Ishikawa (cell line): Measurements from ENCODE around the gene SF3B1.

ENCODE experiments used
- CEBPB ChIP-seq: IDR thresholded peaks from 2 replicates; pipeline ENCODE4 v1.6.1; 2012
- CREB1 ChIP-seq: IDR thresholded peaks from 2 replicates; pipeline ENCODE4 v1.6.1; 2012; ENCODE audit warnings: low read depth
- EGR1 ChIP-seq: IDR thresholded peaks from 2 replicates; pipeline ENCODE4 v1.6.1; 2012
- EP300 ChIP-seq: IDR thresholded peaks from 2 replicates; pipeline ENCODE4 v1.6.1; 2012; ENCODE audit warnings: borderline replicate concordance
- FOXM1 ChIP-seq: IDR thresholded peaks from 2 replicates; pipeline ENCODE4 v1.6.1; 2012; ENCODE audit warnings: low read depth, borderline replicate concordance
- RAD21 ChIP-seq: IDR thresholded peaks from 2 replicates; pipeline ENCODE4 v1.6.1; 2012; ENCODE audit warnings: low read depth
- TAF1 ChIP-seq: IDR thresholded peaks from 2 replicates; pipeline ENCODE4 v1.6.1; 2012; ENCODE audit warnings: low read depth, mild to moderate bottlenecking
- TCF12 ChIP-seq: IDR thresholded peaks from 2 replicates; pipeline ENCODE4 v1.6.1; 2012; ENCODE audit warnings: low read depth
- ZBTB7A ChIP-seq: IDR thresholded peaks from 2 replicates; pipeline ENCODE4 v1.6.1; 2012; ENCODE audit warnings: low read depth
- TF ChIP-seq, protein P1 (sequence below): IDR thresholded peaks from 2 replicates; pipeline ENCODE4 v1.6.1; 2012
- TF ChIP-seq, protein P2 (sequence below): IDR thresholded peaks from 2 replicates; pipeline ENCODE4 v1.6.1; 2012
- TF ChIP-seq, protein P3 (sequence below): IDR thresholded peaks from 2 replicates; pipeline ENCODE4 v1.6.1; 2012; ENCODE audit warnings: low read depth, mild to moderate bottlenecking

DNA sequence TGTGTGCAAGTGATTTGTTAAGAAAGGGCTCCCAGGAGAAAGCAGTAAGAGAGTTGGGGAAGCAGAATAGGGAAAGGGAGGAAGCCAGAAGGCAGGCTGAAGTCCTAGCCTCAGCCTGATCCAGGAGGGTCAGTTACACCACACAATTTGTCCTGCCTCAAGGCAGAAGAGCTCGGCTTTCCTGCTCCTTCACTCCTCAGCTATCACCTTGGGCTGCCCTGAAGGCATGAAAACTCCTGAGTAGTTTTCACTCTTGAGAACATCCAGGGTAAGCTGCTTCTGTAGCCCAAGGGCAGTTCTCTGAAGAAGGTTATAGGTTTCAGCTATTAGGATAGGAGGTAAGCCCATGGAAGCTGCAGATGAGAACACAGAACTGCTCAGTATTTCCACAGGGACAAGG lies 76.8 kb downstream of the SF3B1 start:
- no peak for TF ChIP-seq FOXM1
- TF ChIP-seq TCF12: no peak
- TF ChIP-seq RAD21: no peak
- no peak for TF ChIP-seq EP300
- no peak for TF ChIP-seq TAF1
- no peak for TF ChIP-seq CREB1
- no peak for TF ChIP-seq EGR1
- TF ChIP-seq, protein P1, sequence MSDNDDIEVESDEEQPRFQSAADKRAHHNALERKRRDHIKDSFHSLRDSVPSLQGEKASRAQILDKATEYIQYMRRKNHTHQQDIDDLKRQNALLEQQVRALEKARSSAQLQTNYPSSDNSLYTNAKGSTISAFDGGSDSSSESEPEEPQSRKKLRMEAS: no peak
- TF ChIP-seq, protein P2, sequence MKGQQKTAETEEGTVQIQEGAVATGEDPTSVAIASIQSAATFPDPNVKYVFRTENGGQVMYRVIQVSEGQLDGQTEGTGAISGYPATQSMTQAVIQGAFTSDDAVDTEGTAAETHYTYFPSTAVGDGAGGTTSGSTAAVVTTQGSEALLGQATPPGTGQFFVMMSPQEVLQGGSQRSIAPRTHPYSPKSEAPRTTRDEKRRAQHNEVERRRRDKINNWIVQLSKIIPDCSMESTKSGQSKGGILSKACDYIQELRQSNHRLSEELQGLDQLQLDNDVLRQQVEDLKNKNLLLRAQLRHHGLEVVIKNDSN: no peak
- TF ChIP-seq, protein P3, sequence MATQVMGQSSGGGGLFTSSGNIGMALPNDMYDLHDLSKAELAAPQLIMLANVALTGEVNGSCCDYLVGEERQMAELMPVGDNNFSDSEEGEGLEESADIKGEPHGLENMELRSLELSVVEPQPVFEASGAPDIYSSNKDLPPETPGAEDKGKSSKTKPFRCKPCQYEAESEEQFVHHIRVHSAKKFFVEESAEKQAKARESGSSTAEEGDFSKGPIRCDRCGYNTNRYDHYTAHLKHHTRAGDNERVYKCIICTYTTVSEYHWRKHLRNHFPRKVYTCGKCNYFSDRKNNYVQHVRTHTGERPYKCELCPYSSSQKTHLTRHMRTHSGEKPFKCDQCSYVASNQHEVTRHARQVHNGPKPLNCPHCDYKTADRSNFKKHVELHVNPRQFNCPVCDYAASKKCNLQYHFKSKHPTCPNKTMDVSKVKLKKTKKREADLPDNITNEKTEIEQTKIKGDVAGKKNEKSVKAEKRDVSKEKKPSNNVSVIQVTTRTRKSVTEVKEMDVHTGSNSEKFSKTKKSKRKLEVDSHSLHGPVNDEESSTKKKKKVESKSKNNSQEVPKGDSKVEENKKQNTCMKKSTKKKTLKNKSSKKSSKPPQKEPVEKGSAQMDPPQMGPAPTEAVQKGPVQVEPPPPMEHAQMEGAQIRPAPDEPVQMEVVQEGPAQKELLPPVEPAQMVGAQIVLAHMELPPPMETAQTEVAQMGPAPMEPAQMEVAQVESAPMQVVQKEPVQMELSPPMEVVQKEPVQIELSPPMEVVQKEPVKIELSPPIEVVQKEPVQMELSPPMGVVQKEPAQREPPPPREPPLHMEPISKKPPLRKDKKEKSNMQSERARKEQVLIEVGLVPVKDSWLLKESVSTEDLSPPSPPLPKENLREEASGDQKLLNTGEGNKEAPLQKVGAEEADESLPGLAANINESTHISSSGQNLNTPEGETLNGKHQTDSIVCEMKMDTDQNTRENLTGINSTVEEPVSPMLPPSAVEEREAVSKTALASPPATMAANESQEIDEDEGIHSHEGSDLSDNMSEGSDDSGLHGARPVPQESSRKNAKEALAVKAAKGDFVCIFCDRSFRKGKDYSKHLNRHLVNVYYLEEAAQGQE: no peak
- no peak for TF ChIP-seq CEBPB
- no peak for TF ChIP-seq ZBTB7A
